Stimulated activated naive CD8-positive, alpha-beta T cell treated with anti-CD3 and anti-CD28 coated beads, Interleukin-15, Interleukin-2, amounts not matched to agents 100 ng/mL and 50 ng/mL, for 24 hours (primary cell): Measurements from ENCODE around the gene MUC21.
"Not testable (repeated sequence)": the region's sequence is repeated elsewhere in the genome, so short reads cannot be mapped to it uniquely, and the experiment has no call there.

Experiments used
- H3K27ac Mint-ChIP-seq: one replicate; pipeline ENCODE4 v1.8.0; 2021; ENCODE audit warnings: mild to moderate bottlenecking, mixed read lengths
- H3K27me3 Mint-ChIP-seq: one replicate; pipeline ENCODE4 v1.8.0; 2021; ENCODE audit warnings: mixed read lengths
- H3K36me3 Mint-ChIP-seq: one replicate; pipeline ENCODE4 v1.8.0; 2021; ENCODE audit warnings: low read depth, mixed read lengths
- H3K4me1 Mint-ChIP-seq: one replicate; pipeline ENCODE4 v1.8.0; 2021; ENCODE audit warnings: low read depth, mixed read lengths
- H3K4me3 Mint-ChIP-seq: one replicate; pipeline ENCODE4 v1.8.0; 2021; ENCODE audit warnings: mild to moderate bottlenecking, mixed read lengths
- H3K9me3 Mint-ChIP-seq: one replicate; pipeline ENCODE4 v1.8.0; 2021; ENCODE audit warnings: mixed read lengths

The MUC21 gene

DNA sequence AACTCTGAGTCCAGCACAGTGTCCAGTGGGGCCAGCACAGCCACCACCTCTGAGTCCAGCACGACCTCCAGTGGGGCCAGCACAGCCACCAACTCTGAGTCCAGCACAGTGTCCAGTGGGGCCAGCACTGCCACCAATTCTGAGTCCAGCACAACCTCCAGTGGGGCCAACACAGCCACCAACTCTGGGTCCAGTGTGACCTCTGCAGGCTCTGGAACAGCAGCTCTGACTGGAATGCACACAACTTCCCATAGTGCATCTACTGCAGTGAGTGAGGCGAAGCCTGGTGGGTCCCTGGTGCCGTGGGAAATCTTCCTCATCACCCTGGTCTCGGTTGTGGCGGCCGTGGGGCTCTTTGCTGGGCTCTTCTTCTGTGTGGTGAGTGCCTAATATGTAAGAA lies 3.8 kb downstream of the MUC21 start:
- Mint-ChIP-seq H3K27me3 (peaks cover 22% of the 10 kb centered on the region), H3K4me1 (peaks cover 20% of the 10 kb centered on the region), H3K36me3 (no peaks in the 10 kb centered on the region), H3K27ac (no peak overlapping the region), H3K9me3 (no peaks in the 10 kb centered on the region), H3K4me3 (no peak overlapping the region)

DNA sequence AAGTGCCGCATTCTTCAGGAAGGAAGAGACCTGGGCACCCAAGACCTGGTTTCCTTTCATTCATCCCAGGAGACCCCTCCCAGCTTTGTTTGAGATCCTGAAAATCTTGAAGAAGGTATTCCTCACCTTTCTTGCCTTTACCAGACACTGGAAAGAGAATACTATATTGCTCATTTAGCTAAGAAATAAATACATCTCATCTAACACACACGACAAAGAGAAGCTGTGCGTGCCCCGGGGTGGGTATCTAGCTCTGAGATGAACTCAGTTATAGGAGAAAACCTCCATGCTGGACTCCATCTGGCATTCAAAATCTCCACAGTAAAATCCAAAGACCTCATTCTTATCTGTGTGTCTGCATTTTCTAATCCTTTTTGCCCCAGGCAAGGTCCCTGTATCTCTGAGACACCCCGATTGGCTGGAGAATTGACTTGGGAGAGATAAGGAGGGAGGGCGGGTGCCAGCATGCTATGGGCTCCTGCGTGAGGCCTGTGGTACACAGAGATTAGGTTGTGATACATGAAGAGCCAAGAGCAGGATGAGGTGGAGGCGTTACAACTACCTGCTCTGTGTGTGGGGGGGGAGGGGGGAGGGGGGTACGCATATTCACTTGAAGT lies 4.8 kb downstream of the MUC21 start:
- Mint-ChIP-seq H3K4me1 (peaks cover 20% of the 10 kb centered on the region), H3K4me3 (no peak overlapping the region), H3K27me3 (peaks cover 13% of the 10 kb centered on the region), H3K9me3 (no peaks in the 10 kb centered on the region), H3K27ac (no peak overlapping the region), H3K36me3 (no peaks in the 10 kb centered on the region)

DNA sequence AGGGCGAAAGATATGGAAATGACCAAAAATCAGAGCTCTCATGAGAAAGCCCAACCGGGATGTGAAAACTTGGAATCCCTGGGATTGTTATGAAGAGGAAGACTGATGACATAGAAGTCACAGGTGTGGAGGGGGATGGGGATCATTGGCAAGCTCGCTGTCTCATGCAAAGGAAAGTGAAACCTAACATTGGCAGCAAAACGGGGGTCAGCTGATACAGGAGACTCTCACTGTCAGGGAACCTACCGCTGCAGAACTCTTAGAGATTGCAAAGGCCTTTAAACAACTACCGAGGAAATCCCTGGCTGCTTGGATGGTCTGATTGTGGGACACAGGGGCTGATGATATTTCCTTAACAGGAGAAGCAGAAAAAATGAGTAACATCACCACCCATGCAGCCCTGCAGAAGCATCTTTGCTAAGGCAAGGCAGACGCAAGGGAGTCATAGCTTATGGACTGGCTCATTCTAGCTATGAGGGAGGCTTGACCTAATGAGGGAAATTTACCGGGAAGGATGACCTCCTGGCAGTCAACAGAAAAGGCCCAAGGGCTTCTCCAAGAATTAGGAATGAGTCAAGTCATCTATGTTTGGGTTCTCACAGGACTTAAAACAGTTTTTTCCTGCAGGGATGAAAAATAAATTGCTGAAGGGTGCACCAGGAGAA lies 7.0 kb downstream of the MUC21 start:
- Mint-ChIP-seq H3K36me3 (no peaks in the 10 kb centered on the region), H3K9me3 (no peaks in the 10 kb centered on the region), H3K27me3 (no peaks in the 10 kb centered on the region), H3K4me1 (peaks cover 13% of the 10 kb centered on the region), H3K4me3 (no peak overlapping the region), H3K27ac (peak overlapping the region; percentile 31)

DNA sequence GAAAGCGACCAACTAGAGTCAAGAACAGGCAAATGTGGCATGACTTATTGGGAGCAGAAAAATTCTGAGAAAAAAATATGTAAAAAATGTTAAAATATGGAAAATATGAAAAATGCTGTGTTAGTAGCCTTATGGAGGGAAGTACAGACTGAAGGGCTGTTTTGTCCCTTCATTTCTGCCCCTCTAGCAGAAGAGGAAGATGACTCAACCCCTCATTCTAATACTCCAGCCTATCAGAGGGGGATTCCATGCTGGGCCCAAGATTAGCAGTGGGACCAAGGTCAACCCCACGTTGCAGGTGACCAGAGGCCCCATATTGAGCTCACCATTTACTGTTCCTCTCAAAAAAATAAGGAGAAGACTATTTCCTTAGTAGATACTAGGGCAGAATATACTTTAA lies 8.4 kb downstream of the MUC21 start:
- Mint-ChIP-seq H3K27me3 (no peaks in the 10 kb centered on the region), H3K9me3 (no peaks in the 10 kb centered on the region), H3K4me3 (no peak overlapping the region), H3K36me3 (no peaks in the 10 kb centered on the region), H3K27ac (no peak overlapping the region), H3K4me1 (peaks cover 12% of the 10 kb centered on the region)

DNA sequence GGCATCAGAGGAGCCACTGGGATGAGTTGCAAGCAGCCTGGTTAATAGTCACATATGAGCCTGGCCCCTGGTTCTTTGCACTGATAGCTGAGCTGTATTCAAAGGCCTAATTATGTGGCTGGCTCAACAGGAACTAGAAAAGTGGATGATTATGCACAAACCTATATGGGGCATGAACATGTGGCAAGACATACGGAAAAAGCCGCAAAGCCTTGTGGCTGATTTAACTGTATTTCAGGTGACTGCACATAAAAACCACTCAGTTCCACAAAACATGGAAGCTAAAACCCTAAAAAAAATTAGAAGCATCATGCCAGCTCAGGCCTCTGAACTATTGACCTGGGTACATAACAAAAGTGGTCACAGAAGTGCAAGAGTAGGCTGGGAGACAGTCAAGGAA lies 13.8 kb downstream of the MUC21 start:
- H3K9me3 Mint-ChIP-seq = no peaks in the 10 kb centered on the region
- H3K27ac Mint-ChIP-seq = no peak overlapping the region
- no peak overlapping the region for H3K4me3 Mint-ChIP-seq
- peaks cover 9% of the 10 kb centered on the region for H3K4me1 Mint-ChIP-seq
- no peaks in the 10 kb centered on the region for H3K36me3 Mint-ChIP-seq
- peaks cover 8% of the 10 kb centered on the region for H3K27me3 Mint-ChIP-seq

DNA sequence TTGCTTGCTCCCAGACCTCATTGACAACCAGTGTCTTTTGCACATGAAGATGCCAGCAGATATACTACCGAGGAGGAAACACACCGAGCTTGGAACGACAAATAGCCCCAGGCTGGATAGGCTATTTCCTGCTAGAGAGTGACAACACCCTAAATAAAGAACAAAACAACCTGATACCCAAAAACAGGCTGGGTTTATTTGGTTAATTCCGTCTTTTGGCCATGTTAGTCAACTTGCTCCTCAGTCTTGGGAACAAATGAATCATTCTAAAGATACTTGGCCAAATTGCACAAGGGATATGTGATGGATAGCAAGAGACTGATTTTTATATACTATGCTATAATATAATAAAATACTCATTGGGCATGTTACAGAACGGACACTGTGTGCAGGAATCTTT lies 15.3 kb downstream of the MUC21 start:
- Mint-ChIP-seq H3K4me3 (no peak overlapping the region), H3K9me3 (no peaks in the 10 kb centered on the region), H3K27me3 (peaks cover 8% of the 10 kb centered on the region), H3K36me3 (no peaks in the 10 kb centered on the region), H3K4me1 (peaks cover 9% of the 10 kb centered on the region), H3K27ac (no peak overlapping the region)

DNA sequence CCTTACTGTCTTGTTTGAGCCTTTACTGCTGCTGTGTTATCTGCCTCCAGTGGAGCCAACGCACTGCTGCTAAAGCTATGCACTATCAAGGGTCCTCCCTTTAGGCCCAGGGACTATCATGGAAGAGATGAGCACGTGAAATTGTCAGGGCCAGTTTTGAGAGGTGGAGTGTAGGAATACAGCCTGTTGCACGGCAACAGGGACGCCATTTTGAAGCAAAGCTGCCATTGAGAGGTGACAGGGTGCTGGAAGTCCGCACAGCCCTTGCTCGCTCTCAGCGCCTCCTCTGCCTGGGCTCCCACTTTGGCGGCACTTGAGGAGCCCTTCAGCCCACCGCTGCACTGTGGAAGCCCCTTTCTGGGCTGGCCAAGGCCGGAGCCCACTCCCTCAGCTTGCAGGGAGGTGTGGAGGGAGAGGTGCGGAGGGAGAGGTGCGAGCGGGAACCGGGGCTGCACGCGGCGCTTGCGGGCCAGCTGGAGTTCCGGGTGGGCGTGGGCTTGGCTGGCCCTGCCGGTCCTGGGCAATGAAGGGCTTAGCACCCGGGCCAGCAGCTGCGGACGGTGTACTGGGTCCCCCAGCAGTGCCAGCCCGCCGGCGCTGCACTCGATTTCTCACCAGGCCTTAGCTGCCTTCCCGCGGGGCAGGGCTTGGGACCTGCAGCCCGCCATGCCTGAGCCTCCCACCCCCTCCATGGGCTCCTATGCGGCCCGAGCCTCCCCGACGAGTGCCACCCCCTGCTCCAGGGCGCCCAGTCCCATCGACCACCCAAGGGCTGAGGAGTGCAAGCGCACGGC lies 16.7 kb downstream of the MUC21 start:
- H3K27ac Mint-ChIP-seq, H3K9me3 Mint-ChIP-seq, H3K36me3 Mint-ChIP-seq, H3K4me3 Mint-ChIP-seq: not testable (repeated sequence)
- peaks cover 15% of the 10 kb centered on the region for H3K27me3 Mint-ChIP-seq
- H3K4me1 Mint-ChIP-seq = peaks cover 18% of the 10 kb centered on the region

DNA sequence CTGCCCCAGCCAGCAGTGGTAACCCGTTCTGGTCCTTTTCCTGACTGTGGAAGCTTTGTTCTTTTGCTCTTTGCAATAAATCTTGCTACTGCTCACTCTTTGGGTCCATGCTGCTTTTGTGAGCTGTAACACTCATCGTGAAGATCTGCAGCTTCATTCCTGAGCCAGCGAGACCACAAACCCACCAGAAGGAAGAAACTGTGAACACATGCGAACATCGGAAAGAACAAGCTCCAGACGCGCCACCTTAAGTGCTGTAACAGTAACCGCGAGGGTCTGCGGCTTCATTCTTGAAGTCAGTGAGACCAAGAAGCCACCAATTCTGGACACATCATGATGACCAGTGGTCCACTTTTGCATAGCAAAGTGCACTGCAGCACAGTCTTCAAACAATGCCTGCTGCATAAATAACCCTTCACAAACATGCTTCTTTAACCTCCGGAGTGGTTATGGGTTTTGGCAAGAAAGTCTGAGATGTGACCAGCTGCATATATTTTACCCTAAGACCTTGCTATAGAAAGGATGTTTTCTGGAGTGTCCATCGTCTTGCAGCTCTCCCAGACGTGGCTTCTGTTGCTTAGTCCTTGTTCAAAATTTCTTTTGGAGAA lies 17.9 kb downstream of the MUC21 start:
- Mint-ChIP-seq H3K9me3 (no peaks in the 10 kb centered on the region), H3K4me1 (peaks cover 18% of the 10 kb centered on the region), H3K27me3 (peaks cover 15% of the 10 kb centered on the region), H3K27ac (no peak overlapping the region), H3K36me3 (no peaks in the 10 kb centered on the region), H3K4me3 (no peak overlapping the region)

DNA sequence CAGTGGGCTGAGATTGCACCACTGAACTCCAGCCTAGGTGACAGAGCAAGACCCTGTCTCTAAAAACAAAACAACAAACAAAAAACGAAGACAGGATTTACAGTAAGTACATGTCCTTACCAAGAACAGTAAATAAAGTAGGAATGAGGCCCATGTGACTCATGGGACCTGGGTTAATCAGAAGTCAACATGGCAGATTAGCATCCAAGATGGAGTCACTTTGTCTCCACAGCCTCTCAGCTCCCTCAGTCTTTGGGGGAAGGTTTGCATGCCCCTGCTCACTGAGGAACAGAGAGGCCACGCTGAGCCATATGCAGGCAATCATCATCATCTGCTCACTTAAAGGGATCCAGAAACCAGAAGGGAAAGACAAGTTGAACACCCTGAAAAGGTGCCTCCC lies 19.0 kb downstream of the MUC21 start:
- Mint-ChIP-seq H3K9me3 (no peaks in the 10 kb centered on the region), H3K36me3 (no peaks in the 10 kb centered on the region), H3K27me3 (peaks cover 15% of the 10 kb centered on the region), H3K4me1 (peaks cover 21% of the 10 kb centered on the region), H3K27ac (no peak overlapping the region), H3K4me3 (no peak overlapping the region)

DNA sequence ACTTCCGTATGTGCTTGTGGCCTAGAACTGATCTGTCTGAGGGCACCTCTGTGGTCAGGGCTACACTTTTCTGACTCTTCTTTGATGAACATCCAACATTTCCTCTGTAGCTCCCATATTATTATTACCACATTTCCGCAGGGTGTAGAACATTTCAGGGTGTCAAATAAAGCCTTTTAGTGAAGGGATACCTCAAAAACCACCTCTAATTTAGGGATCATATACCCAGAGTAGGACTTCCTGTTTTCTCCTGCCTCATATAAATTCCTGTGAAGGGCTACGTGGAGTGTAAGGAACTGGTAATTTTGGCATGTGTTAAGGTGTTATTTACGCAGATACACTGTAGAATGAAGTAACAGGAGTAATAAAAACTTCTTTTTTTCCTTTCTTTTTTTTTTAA lies 21.3 kb downstream of the MUC21 start:
- no peaks in the 10 kb centered on the region for H3K36me3 Mint-ChIP-seq
- H3K27ac Mint-ChIP-seq = peak overlapping the region; percentile 46
- H3K4me3 Mint-ChIP-seq = no peak overlapping the region
- H3K9me3 Mint-ChIP-seq = no peaks in the 10 kb centered on the region
- peaks cover 25% of the 10 kb centered on the region for H3K4me1 Mint-ChIP-seq
- peaks cover 25% of the 10 kb centered on the region for H3K27me3 Mint-ChIP-seq

DNA sequence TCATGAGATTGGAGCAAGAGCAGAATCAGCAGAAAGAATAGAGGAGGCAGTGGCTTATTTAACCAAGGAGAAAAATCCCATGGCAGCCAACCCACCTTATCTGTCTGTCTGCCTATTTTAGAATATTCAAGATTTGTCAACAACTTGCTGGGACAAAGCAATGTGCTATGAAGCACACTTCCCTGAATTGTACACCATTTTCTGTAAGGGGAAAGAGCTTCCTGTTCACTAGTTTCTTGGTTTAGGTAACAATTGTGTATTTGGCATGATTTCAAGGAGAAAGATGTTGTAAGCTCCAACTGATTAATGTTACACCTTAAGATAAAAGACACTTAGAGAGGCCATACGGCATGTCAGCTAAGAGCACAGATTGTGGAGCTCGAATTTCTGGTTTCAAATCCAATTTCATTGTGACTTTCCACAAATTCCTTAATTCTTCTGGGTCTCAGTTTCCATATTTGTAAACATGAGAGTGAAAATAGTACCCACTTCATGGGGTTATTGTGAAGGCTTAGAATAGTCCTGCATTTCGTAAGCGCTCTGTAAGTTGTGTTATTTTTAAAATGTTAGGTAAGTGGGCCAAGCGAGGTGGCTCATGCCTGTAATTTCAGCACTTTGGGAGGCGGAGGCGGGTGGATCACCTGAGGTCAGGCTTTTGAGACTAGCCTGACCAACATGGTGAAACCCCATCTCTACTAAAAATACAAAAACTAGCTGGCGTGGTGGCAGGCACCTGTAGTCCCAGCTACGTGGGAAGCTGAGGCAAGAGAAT lies 21.9 kb downstream of the MUC21 start:
- peaks cover 28% of the 10 kb centered on the region for H3K27me3 Mint-ChIP-seq
- H3K9me3 Mint-ChIP-seq = no peaks in the 10 kb centered on the region
- no peak overlapping the region for H3K4me3 Mint-ChIP-seq
- no peak overlapping the region for H3K27ac Mint-ChIP-seq
- peaks cover 29% of the 10 kb centered on the region for H3K4me1 Mint-ChIP-seq
- H3K36me3 Mint-ChIP-seq = no peaks in the 10 kb centered on the region

DNA sequence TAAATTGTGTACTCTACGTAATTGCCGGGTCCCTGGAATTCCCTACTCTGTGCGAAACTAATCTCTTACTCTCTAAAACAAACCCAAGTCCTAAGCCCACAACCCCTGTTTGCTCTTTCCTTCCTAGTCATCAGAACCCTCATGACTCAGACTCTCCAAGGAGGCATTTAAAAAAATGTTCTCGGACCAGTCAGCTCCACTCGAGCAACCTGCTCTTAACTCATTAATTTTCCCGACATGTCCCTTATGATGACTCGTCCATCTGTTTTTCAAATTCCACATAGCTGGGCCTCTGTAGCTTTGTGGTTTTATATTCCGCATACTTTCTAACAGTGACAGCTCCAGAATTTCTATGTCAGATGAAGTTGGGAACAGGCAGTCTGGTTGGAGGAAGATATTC lies 24.2 kb downstream of the MUC21 start:
- Mint-ChIP-seq H3K9me3 (no peaks in the 10 kb centered on the region), H3K36me3 (no peaks in the 10 kb centered on the region), H3K27ac (no peak overlapping the region), H3K4me1 (peaks cover 30% of the 10 kb centered on the region), H3K4me3 (no peak overlapping the region), H3K27me3 (peaks cover 27% of the 10 kb centered on the region)

DNA sequence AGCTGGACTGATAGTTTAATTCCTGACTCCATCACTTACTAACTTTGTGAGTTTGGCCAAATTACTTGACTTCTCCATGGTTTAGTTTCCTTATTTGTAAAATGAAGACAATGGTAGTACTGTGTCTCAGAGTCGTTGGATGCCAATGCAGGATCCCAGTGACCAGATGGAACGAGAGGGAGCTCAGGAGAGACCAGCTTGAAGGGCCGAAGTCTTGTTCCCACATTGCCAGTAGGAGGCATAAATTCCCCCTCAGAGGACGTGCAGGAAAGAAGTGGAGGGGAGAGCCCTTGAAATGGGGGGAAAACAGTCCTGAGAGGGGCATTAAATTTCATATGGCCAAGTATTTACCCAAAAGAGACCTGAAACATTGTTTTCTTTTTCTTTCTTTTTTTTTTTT lies 24.6 kb downstream of the MUC21 start:
- Mint-ChIP-seq H3K4me3 (no peak overlapping the region), H3K36me3 (no peaks in the 10 kb centered on the region), H3K9me3 (no peaks in the 10 kb centered on the region), H3K27ac (no peak overlapping the region), H3K27me3 (peaks cover 28% of the 10 kb centered on the region), H3K4me1 (peaks cover 30% of the 10 kb centered on the region)

DNA sequence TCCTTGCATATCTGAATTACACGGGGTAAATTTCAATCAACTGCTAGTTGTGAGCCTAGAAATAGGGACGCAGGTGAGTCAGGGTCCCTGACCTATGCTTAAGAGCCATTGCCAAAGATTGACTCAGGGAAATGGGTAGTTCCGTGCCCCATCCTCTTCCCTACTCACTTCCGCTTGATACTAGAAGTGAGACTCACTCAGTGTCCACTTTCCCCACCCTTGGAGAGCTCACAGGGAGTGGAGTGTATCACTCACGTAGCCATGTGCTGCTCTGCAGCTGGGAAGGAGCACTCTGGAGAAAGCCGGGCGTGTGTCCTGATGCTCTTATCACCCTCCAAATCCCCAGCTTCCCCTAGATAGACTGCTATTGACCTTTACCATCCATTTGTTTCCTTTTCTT lies 26.2 kb downstream of the MUC21 start:
- Mint-ChIP-seq H3K27ac (no peak overlapping the region), H3K9me3 (peaks cover 3% of the 10 kb centered on the region), H3K4me3 (no peak overlapping the region), H3K36me3 (no peaks in the 10 kb centered on the region), H3K27me3 (peaks cover 34% of the 10 kb centered on the region), H3K4me1 (peaks cover 23% of the 10 kb centered on the region)
